ENCODE measurements around the gene TRAK2. TPM values are rescaled to one million over a fixed set of nuclear protein-coding genes. Genes with fewer than 3 reads are reported as not detected.

TRAK2 gene
- total and polyA plus RNA-seq, 2 of the 8 experiments (the other 6 are each of a cell fraction or from before 2014, with no cell fraction given), result 4.5 to 15.7 TPM

DNA sequence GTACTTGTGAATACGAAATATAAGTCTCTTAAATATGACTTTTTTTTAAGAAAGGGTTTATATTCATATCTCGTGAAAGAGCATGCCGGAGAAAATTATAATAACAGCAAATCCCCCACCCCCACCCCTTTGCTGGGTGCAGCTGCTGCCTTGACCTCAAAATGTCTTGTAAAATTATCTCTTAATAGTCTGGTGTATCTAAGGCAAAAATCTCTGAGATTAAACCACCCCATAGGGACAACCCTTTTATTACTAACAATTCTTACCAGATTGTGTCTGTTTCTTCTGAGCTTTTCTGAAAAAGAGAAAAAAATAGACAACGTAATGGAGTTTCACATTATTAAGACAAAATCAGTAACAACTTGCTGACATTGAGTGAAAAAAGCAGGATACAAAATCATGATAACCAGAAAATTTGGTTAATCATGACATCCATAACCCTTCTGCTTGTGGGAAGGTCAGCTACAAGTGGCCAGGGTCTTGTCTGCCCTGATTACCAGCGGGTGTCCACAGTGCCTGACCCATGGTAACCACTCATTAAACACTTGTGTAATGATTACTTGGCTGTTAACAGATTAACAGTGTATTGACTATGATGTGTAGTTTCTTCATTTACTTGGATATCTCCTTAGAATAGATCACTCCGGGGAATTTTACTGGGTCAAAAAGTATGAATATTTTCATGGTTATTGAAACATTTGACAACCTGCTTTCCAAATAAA, 1.8 kb upstream of the TRAK2 start (continued):
- TF ChIP-seq NANOG (IDR thresholded peaks at IDR 0.05; ENCODE audit: insufficient read depth, low read depth, low read length, poor library complexity, severe bottlenecking), result no peak
- TF ChIP-seq ATF2 (IDR thresholded peaks at IDR 0.05; ENCODE audit: low read length), result no peak
- TF ChIP-seq RXRA (IDR thresholded peaks at IDR 0.05; ENCODE audit: insufficient read depth, low read depth, low read length), result no peak
- TF ChIP-seq CHD7 (IDR thresholded peaks at IDR 0.05; ENCODE audit: insufficient replicate concordance, low read length), result no peak
- TF ChIP-seq HDAC2 (IDR thresholded peaks at IDR 0.05; ENCODE audit: borderline replicate concordance in 1 of 2, low read depth in 2 of 2, low read length in 2 of 2), result no peak
- no peak for TF ChIP-seq GABPA (IDR thresholded peaks at IDR 0.05; ENCODE audit: borderline replicate concordance, insufficient read depth, low read length)

Data from H1 (cell line).